Fibroblast of skin of left quadriceps (primary cell): Measurements from ENCODE around the gene CAB39.
A peak's percentile ranks its signal among the peaks of the same experiment; 100 is the strongest.

Source experiments
- DNase-seq, 2 experiments: peaks; one replicate each; pipeline ENCODE4 v3.0.0-alpha.2; 2013; ENCODE audit warnings: low read depth in 2 of 2

CAB39 gene

GRCh38 chr2:230821261-230821990 lies 108.8 kb downstream of the CAB39 start:
- DNase-seq: no peak

GRCh38 chr2:230821991-230822520 lies 109.4 kb downstream of the CAB39 start:
- DNase-seq: no peak

GRCh38 chr2:230823264-230823964 lies 110.8 kb downstream of the CAB39 start:
- no peak for DNase-seq

- peak; percentile 67 to 68 for DNase-seq
Measured at GRCh38 chr2:230824406-230824978, 111.8 kb downstream of the CAB39 start.

- DNase-seq: no peak
Measured at GRCh38 chr2:230825354-230825753, 112.7 kb downstream of the CAB39 start.

GRCh38 chr2:230827774-230828271 lies 115.2 kb downstream of the CAB39 start:
- DNase-seq: no peak

GRCh38 chr2:230828272-230828961 lies 115.8 kb downstream of the CAB39 start:
- no peak for DNase-seq

- no peak for DNase-seq
Measured at GRCh38 chr2:230829293-230829692, 116.7 kb downstream of the CAB39 start.

GRCh38 chr2:230829959-230830358 lies 117.3 kb downstream of the CAB39 start:
- no peak for DNase-seq

GRCh38 chr2:230830428-230830827 lies 117.8 kb downstream of the CAB39 start:
- DNase-seq: no peak

- no peak for DNase-seq
Measured at GRCh38 chr2:230840301-230840700, 127.7 kb downstream of the CAB39 start.

- DNase-seq: no peak
Measured at GRCh38 chr2:230842473-230842872, 129.8 kb downstream of the CAB39 start.

- no peak for DNase-seq
Measured at GRCh38 chr2:230843132-230843531, 130.5 kb downstream of the CAB39 start.

- no peak for DNase-seq
Measured at GRCh38 chr2:230846360-230846759, 133.7 kb downstream of the CAB39 start.

GRCh38 chr2:230847883-230848388 lies 135.3 kb downstream of the CAB39 start:
- DNase-seq: peak; percentile 62 to 67

GRCh38 chr2:230849633-230850357 lies 137.2 kb downstream of the CAB39 start:
- DNase-seq: no peak

- DNase-seq: no peak
Measured at GRCh38 chr2:230850358-230850658, 137.7 kb downstream of the CAB39 start.

GRCh38 chr2:230852113-230852512 lies 139.5 kb downstream of the CAB39 start:
- DNase-seq: no peak

GRCh38 chr2:230861552-230862255 lies 149.1 kb downstream of the CAB39 start:
- no peak for DNase-seq

- no peak for DNase-seq
Measured at GRCh38 chr2:230862292-230862691, 149.7 kb downstream of the CAB39 start.

GRCh38 chr2:230863031-230863430 lies 150.4 kb downstream of the CAB39 start:
- no peak for DNase-seq
